Memory B cell (primary cell): ENCODE results near the gene PMEPA1.

Experiments
- ATAC-seq: fragments of 150-1000 bp; cut with Tn5 transposase; 2 replicates; pipeline ENCODE4 v1.10.0; 2021; ENCODE audit warnings: low read depth, mild to moderate bottlenecking, moderate library complexity
- DNase-seq, 2 donors: peaks; one replicate each; pipeline ENCODE4 v3.0.0; 2022; ENCODE audit warnings: low spot score in 2 of 2
- H3K27ac Mint-ChIP-seq: one replicate; pipeline ENCODE4 v1.8.0; 2022; ENCODE audit warnings: mild to moderate bottlenecking, moderate library complexity, mixed read lengths
- H3K27me3 Mint-ChIP-seq: one replicate; pipeline ENCODE4 v1.8.0; 2022; ENCODE audit warnings: mixed read lengths
- H3K36me3 Mint-ChIP-seq: one replicate; pipeline ENCODE4 v1.8.0; 2022; ENCODE audit warnings: mild to moderate bottlenecking, mixed read lengths
- H3K4me1 Mint-ChIP-seq: one replicate; pipeline ENCODE4 v1.8.0; 2022; ENCODE audit warnings: mixed read lengths
- H3K4me3 Mint-ChIP-seq: one replicate; pipeline ENCODE4 v1.8.0; 2022; ENCODE audit warnings: mild to moderate bottlenecking, moderate library complexity, mixed read lengths
- H3K9me3 Mint-ChIP-seq: one replicate; pipeline ENCODE4 v1.8.0; 2022; ENCODE audit warnings: mixed read lengths

The PMEPA1 gene

GRCh38 chr20:57605878-57606277 lies 103.9 kb downstream of the PMEPA1 start:
- Mint-ChIP-seq H3K9me3 (no peaks in the 10 kb centered on the region), H3K4me3 (no peak overlapping the region), H3K4me1 (peaks cover 26% of the 10 kb centered on the region), H3K36me3 (peaks cover 26% of the 10 kb centered on the region), H3K27ac (peak overlapping the region; percentile 67), H3K27me3 (peaks cover 4% of the 10 kb centered on the region)
- DNase-seq (no peak), ATAC-seq (no peak)

- no peak overlapping the region for H3K4me3 Mint-ChIP-seq
- ATAC-seq: no peak
- H3K27ac Mint-ChIP-seq: no peak overlapping the region
Measured at GRCh38 chr20:57605045-57605444, 104.8 kb downstream of the PMEPA1 start.

GRCh38 chr20:57603120-57603519 lies 106.7 kb downstream of the PMEPA1 start:
- DNase-seq (no peak), ATAC-seq (no peak)
- Mint-ChIP-seq H3K9me3 (no peaks in the 10 kb centered on the region), H3K4me3 (no peak overlapping the region), H3K27me3 (peaks cover 4% of the 10 kb centered on the region), H3K27ac (no peak overlapping the region), H3K4me1 (peaks cover 11% of the 10 kb centered on the region), H3K36me3 (peaks cover 13% of the 10 kb centered on the region)

More at GRCh38 chr20:57605045-57605444, 104.8 kb downstream of the PMEPA1 start:
- DNase-seq: no peak
- Mint-ChIP-seq H3K36me3 (peaks cover 21% of the 10 kb centered on the region), H3K27me3 (peaks cover 4% of the 10 kb centered on the region), H3K9me3 (no peaks in the 10 kb centered on the region), H3K4me1 (peaks cover 21% of the 10 kb centered on the region)

DNA sequence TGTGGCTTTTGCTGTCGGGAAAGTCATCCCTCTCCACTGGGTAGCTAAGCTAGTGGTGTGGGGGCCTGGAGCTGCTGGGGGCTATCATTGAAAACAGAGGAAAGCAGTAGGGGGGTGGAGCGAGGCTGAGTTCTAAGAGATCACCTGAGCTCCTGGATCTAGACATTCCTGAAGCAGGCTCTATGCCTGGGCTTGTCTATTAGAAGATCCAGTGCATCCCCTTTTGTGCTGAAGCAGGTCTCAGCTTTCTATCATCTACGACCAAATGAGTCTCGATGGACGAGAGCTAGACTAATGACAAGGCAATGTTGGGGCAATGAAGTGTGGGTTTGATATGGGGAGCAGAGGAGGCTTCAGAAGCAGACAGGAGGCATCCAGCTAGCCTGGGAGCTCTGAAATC lies 108.1 kb downstream of the PMEPA1 start:
- H3K4me3 Mint-ChIP-seq: no peak overlapping the region
- H3K36me3 Mint-ChIP-seq: peaks cover 11% of the 10 kb centered on the region
- H3K9me3 Mint-ChIP-seq: no peaks in the 10 kb centered on the region
- H3K4me1 Mint-ChIP-seq: peaks cover 17% of the 10 kb centered on the region
- ATAC-seq: no peak
- H3K27ac Mint-ChIP-seq: no peak overlapping the region
- peaks cover 4% of the 10 kb centered on the region for H3K27me3 Mint-ChIP-seq
- DNase-seq: no peak

DNA sequence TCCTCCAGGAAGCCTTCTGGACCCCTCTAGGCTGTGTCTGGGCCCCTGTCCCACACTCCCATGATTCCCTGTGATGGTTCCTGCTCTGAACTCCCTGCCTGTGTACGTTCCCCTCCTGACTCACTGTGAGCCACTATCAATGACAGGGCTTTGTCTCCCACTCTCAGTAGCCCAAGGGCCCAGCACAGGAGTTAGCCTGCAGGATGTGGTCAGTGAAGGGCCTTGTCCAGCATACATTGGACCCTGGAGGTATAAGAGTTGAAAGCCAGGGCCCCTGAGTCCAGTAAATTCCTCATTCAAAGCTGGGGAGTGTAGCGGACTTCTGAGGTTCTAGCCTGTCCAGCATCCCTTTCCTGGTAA lies 108.6 kb downstream of the PMEPA1 start:
- peaks cover 11% of the 10 kb centered on the region for H3K36me3 Mint-ChIP-seq
- no peak overlapping the region for H3K4me3 Mint-ChIP-seq
- peaks cover 16% of the 10 kb centered on the region for H3K4me1 Mint-ChIP-seq
- ATAC-seq: no peak
- DNase-seq: no peak
- peaks cover 4% of the 10 kb centered on the region for H3K27me3 Mint-ChIP-seq
- H3K27ac Mint-ChIP-seq: no peak overlapping the region
- no peaks in the 10 kb centered on the region for H3K9me3 Mint-ChIP-seq

DNA sequence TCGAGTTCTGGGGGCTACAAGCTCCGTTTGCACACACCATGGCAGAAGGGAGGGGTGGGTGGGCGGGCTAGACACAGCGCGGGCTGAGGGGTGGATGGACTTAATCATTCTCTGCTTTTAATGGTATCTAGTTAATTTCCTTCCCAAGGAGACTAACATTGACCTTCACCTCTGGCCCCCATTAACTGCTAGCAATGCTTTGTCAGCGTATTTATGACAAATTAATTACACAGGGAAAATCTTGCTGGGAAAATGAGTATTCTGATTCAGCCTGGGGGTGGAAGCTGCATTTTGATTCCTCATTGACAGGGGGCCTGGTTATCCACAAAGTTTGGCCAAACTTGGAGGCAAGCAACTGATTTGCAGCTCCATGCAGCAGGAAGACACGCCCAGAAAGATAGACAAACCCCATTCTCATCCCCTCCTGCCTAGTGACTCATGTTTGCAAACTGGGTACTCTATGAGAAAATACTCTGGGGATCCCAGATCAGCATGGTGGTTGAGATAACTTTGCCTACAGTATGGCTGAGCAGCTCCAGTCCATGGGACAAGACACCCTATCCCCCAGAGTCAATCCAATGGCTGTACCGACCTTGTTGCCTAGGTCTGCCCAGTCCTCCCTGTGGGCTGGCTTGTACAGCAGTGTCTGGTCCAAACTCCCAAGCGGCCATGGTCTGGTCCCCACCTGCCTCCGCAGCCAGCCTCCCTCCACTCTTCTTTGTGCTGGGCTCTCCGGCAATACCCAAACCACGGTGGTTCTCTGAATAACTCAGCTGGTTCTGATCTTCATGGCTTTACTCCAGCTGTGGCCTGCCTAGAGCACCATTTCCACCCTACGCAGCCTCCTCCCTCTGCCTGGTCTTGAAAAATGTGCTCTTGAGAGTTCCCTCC lies 109.2 kb downstream of the PMEPA1 start:
- peaks cover 12% of the 10 kb centered on the region for H3K4me1 Mint-ChIP-seq
- no peak for DNase-seq
- H3K27me3 Mint-ChIP-seq: peaks cover 4% of the 10 kb centered on the region
- H3K36me3 Mint-ChIP-seq: peaks cover 7% of the 10 kb centered on the region
- H3K9me3 Mint-ChIP-seq: no peaks in the 10 kb centered on the region
- H3K27ac Mint-ChIP-seq: no peak overlapping the region
- no peak overlapping the region for H3K4me3 Mint-ChIP-seq
- no peak for ATAC-seq

DNA sequence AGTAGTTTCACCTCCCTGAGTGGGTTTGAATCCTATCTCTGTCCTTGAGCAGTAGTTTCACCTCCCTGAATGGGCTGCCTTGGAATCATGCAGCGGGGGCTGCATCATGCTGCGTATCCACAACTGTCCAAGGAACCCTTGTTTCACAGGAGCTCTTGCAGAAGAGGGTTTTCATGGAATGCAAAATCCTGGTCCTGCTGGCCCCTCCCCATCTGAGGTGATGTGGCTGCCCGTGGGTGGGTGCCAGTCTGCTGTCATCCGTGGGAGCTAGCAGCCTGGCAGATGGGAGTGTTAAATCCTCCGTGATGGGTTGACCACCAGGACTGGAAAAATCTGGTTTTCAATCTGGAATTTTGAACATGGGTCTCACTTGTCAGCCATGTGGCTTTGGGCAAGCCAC lies 111.3 kb downstream of the PMEPA1 start:
- ATAC-seq: no peak
- Mint-ChIP-seq H3K4me3 (no peak overlapping the region), H3K4me1 (peaks cover 12% of the 10 kb centered on the region), H3K27ac (no peak overlapping the region), H3K36me3 (peaks cover 5% of the 10 kb centered on the region), H3K9me3 (no peaks in the 10 kb centered on the region), H3K27me3 (peaks cover 4% of the 10 kb centered on the region)
- no peak for DNase-seq
